H1 (cell line): ENCODE results near the gene RNASEL. TPM values are rescaled to one million over a fixed set of nuclear protein-coding genes. Genes with fewer than 3 reads are reported as not detected.

Experiments
- CTCF ChIA-PET: fragments of 300-600 bp; sonication (Branson Sonifier 250); formaldehyde crosslinking; loops from one replicate; lab custom pipeline; 2021; ENCODE audit not compliant: partially characterized antibody; lab: Charles Lee
- POLR2A ChIA-PET: fragments of 300-600 bp; sonication (Branson Sonifier 250); formaldehyde crosslinking; loops from one replicate; lab custom pipeline; 2021; ENCODE audit warnings: inconsistent platforms; ENCODE audit not compliant: partially characterized antibody; lab: Charles Lee
- DNase-seq, 2 experiments: peaks; one replicate each; pipeline versions ENCODE4 v3.0.0 to v3.0.0-alpha.2; 2010 to 2022; ENCODE audit warnings: low spot score in 2 of 2, low read depth in 1 of 2, mixed read lengths in 1 of 2
- FAIRE-seq: peaks from 2 replicates; lab custom pipeline; 2011; peaks lifted over from hg19 to GRCh38; lab: Jason Lieb, UNC
- H2AFZ ChIP-seq: 2 replicates; pipeline ENCODE4 v1.8.1; 2012; ENCODE audit warnings: low read length, inconsistent platforms
- H2AK5ac ChIP-seq: 2 replicates; pipeline ENCODE4 v1.6.1; 2013; ENCODE audit warnings: low read depth, low read length
- H2BK120ac ChIP-seq: replicated peaks from 2 replicates; pipeline ENCODE3; 2013; ENCODE audit warnings: low read depth, low read length, inconsistent platforms
- H2BK12ac ChIP-seq: 2 replicates; pipeline ENCODE4 v1.6.1; 2013; ENCODE audit warnings: low read depth, low read length
- H2BK15ac ChIP-seq: 2 replicates; pipeline ENCODE4 v1.6.1; 2013; ENCODE audit warnings: low read length
- H2BK20ac ChIP-seq: 2 replicates; pipeline ENCODE4 v1.6.1; 2013; ENCODE audit warnings: low read length
- H2BK5ac ChIP-seq: 2 replicates; pipeline ENCODE4 v1.6.1; 2013; ENCODE audit warnings: low read depth, low read length
- H3K14ac ChIP-seq: 2 replicates; pipeline ENCODE4 v1.6.1; 2013; ENCODE audit warnings: inconsistent platforms; ENCODE audit not compliant: insufficient read length
- H3K18ac ChIP-seq: 2 replicates; pipeline ENCODE4 v1.6.1; 2013; ENCODE audit warnings: low read length; ENCODE audit errors: extremely low read depth
- H3K23ac ChIP-seq: 2 replicates; pipeline ENCODE4 v1.6.1; 2013; ENCODE audit warnings: inconsistent platforms; ENCODE audit not compliant: insufficient read length
- H3K23me2 ChIP-seq: 2 replicates; pipeline ENCODE4 v1.6.1; 2013; ENCODE audit warnings: low read depth, low read length
- H3K27ac ChIP-seq: 2 replicates; pipeline ENCODE4 v1.6.1; 2011; ENCODE audit warnings: low read depth, low read length, inconsistent platforms
- H3K27me3 ChIP-seq, 4 experiments: replicated peaks in 1 of 4; 1 replicate in 1 of 4; 2 replicates in 3 of 4; pipeline versions ENCODE4 v1.6.1 to v1.8.1; 2011 to 2013; ENCODE audit warnings: low read length in 3 of 4, mild to moderate bottlenecking in 3 of 4, inconsistent platforms in 2 of 4, mixed read lengths in 2 of 4, moderate library complexity in 1 of 4; ENCODE audit not compliant: control insufficient read depth in 3 of 4, insufficient read depth in 3 of 4; ENCODE audit errors: extremely low read depth in 1 of 4
- H3K36me3 ChIP-seq, 4 experiments: 2 replicates each; pipeline versions ENCODE4 v1.6.1 to v1.8.1; 2011 to 2013; ENCODE audit warnings: mild to moderate bottlenecking in 4 of 4, low read length in 3 of 4, moderate library complexity in 2 of 4, control low read depth in 1 of 4, inconsistent platforms in 1 of 4; ENCODE audit not compliant: insufficient read depth in 4 of 4, control insufficient read depth in 2 of 4
- H3K4ac ChIP-seq: replicated peaks from 2 replicates; pipeline ENCODE3; 2013; ENCODE audit warnings: low read length, low read depth, mixed read lengths, inconsistent platforms; ENCODE audit not compliant: insufficient read length
- H3K4me1 ChIP-seq, 4 experiments: replicated peaks in 1 of 4; 1 replicate in 1 of 4; 2 replicates in 3 of 4; pipeline versions ENCODE4 v1.6.1 to v1.8.1; 2011 to 2013; ENCODE audit warnings: low read length in 3 of 4, inconsistent platforms in 2 of 4, mixed read lengths in 1 of 4; ENCODE audit not compliant: insufficient read depth in 4 of 4, control insufficient read depth in 3 of 4
- H3K4me2 ChIP-seq, 2 experiments: 2 replicates each; pipeline versions ENCODE4 v1.6.1 to v1.8.1; 2011 to 2013; ENCODE audit warnings: low read depth in 2 of 2, low read length in 2 of 2, control low read depth in 1 of 2, inconsistent platforms in 1 of 2, mild to moderate bottlenecking in 1 of 2; ENCODE audit not compliant: insufficient read depth in 1 of 2
- H3K4me3 ChIP-seq, 4 experiments: fragments of 200-600, 300-600 bp in 1 of 4; sonication (generic), shearing (Covaris generic), sonication (Bioruptor Twin) in 1 of 4; 2 replicates each; pipeline versions ENCODE4 v1.5.1 to v1.8.1; 2011 to 2016; ENCODE audit warnings: low read length in 4 of 4, low read depth in 3 of 4, control low read depth in 2 of 4, inconsistent platforms in 2 of 4, mild to moderate bottlenecking in 2 of 4, mixed read lengths in 1 of 4, moderate library complexity in 1 of 4; ENCODE audit not compliant: insufficient read depth in 2 of 4; ENCODE audit errors: extremely low read depth in 1 of 4
- H3K56ac ChIP-seq: replicated peaks from 2 replicates; pipeline ENCODE3; 2013; ENCODE audit warnings: low read depth, mild to moderate bottlenecking, mixed read lengths, low read length, inconsistent platforms; ENCODE audit not compliant: insufficient read length
- H3K79me1 ChIP-seq: 2 replicates; pipeline ENCODE4 v1.6.1; 2013; ENCODE audit warnings: low read depth, low read length, control low read depth
- H3K79me2 ChIP-seq, 2 experiments: 2 replicates each; pipeline versions ENCODE4 v1.6.1 to v1.8.1; 2012 to 2013; ENCODE audit warnings: low read length in 2 of 2, mild to moderate bottlenecking in 2 of 2, inconsistent platforms in 1 of 2; ENCODE audit not compliant: insufficient read depth in 2 of 2, control insufficient read depth in 1 of 2
- H3K9ac ChIP-seq, 4 experiments: replicated peaks in 1 of 4; 1 replicate in 1 of 4; 2 replicates in 3 of 4; pipeline versions ENCODE4 v1.6.1 to v1.8.1; 2011 to 2013; ENCODE audit warnings: low read depth in 3 of 4, low read length in 3 of 4, control low read depth in 2 of 4, mild to moderate bottlenecking in 2 of 4, moderate library complexity in 2 of 4, inconsistent platforms in 1 of 4; ENCODE audit errors: extremely low read depth in 1 of 4
- H3K9me3 ChIP-seq, 2 experiments: 2 replicates each; pipeline versions ENCODE4 v1.6.1 to v1.8.1; 2012 to 2013; ENCODE audit warnings: mild to moderate bottlenecking in 2 of 2, moderate library complexity in 2 of 2, control low read depth in 1 of 2, inconsistent platforms in 1 of 2, low read depth in 1 of 2, low read length in 1 of 2, mixed read lengths in 1 of 2; ENCODE audit not compliant: insufficient read depth in 2 of 2
- H4K20me1 ChIP-seq, 2 experiments: replicated peaks in 1 of 2; 2 replicates each; pipeline versions ENCODE3 to v1.8.1; 2011 to 2013; ENCODE audit warnings: inconsistent platforms in 2 of 2, low read length in 2 of 2, mild to moderate bottlenecking in 1 of 2; ENCODE audit not compliant: insufficient read depth in 2 of 2, control insufficient read depth in 1 of 2
- H4K5ac ChIP-seq: 2 replicates; pipeline ENCODE4 v1.6.1; 2013; ENCODE audit warnings: low read length, low read depth, mixed read lengths, inconsistent platforms; ENCODE audit not compliant: insufficient read length
- H4K8ac ChIP-seq: 2 replicates; pipeline ENCODE4 v1.8.0; 2013; ENCODE audit warnings: mild to moderate bottlenecking, moderate library complexity, low read length, inconsistent platforms; ENCODE audit not compliant: insufficient read depth; ENCODE audit errors: extremely low read depth
- H4K91ac ChIP-seq: replicated peaks from 2 replicates; pipeline ENCODE3; 2013; ENCODE audit warnings: low read length, mixed read lengths, inconsistent platforms; ENCODE audit not compliant: insufficient read length
- GTF2F1 ChIP-seq: IDR thresholded peaks from 2 replicates; pipeline ENCODE4 v1.6.1; 2012; ENCODE audit warnings: low read depth, low read length, improper control_type of control experiment, borderline replicate concordance
- JUND ChIP-seq: IDR thresholded peaks from 2 replicates; pipeline ENCODE4 v1.6.1; 2011; ENCODE audit warnings: mild to moderate bottlenecking, improper control_type of control experiment, low read length
- RNF2 ChIP-seq: fragments of 200-900, 300-1000 bp; sonication (generic); IDR thresholded peaks from 2 replicates; pipeline ENCODE4 v1.7.1; 2016; ENCODE audit warnings: borderline replicate concordance, low read depth, mild to moderate bottlenecking, antibody characterized with exemption, low read length; ENCODE audit not compliant: poor library complexity, severe bottlenecking; ENCODE audit errors: missing control alignments
- WGBS, 2 experiments: shearing (Covaris generic) in 1 of 2; methylation state at CpG; one replicate each; pipeline versions ENCODE4 v1.1.6 to v1.1.7; 2013 to 2015; ENCODE audit warnings: low lambda C conversion rate in 2 of 2, mixed read lengths in 2 of 2, inconsistent platforms in 1 of 2, low coverage in 1 of 2, missing lambda C conversion rate in 1 of 2; ENCODE audit not compliant: insufficient replicate concordance in 2 of 2, insufficient coverage in 1 of 2, insufficient read length in 1 of 2; ENCODE audit errors: extremely low coverage in 1 of 2, missing lambda C conversion rate in 1 of 2; 5-methylcytosine and 5-hydroxymethylcytosine counted together
- polyA plus RNA-seq, 7 experiments: library from polyadenylated mRNA; depleted of rRNA in 3 of 7; stranded (reverse) in 5 of 7; unstranded in 2 of 7; fragments of >200 nt in 5 of 7; fragments of 200-250 nt in 2 of 7; gene quantifications; 1 replicate in 5 of 7; 2 replicates in 1 of 7; 4 replicates in 1 of 7; pipeline versions ENCODE4 v1.2.1 to v1.2.3, GENCODE V29; 2011 to 2013; ENCODE audit warnings: missing spikeins in 2 of 7, mixed read lengths in 2 of 7
- total RNA-seq: library from RNA; stranded (reverse); fragmentation: NEBNext Ultra II Directional; extraction: Animal tissue kit (Norgen Biotek cat#: 25700); gene quantifications from 2 replicates; pipeline ENCODE4 v1.2.1, GENCODE V29; 2021

Gene RNASEL
- total and polyA plus RNA-seq, 2 of the 8 experiments (the other 6 are each of a cell fraction or from before 2014, with no cell fraction given), result 0.39 to 0.78 TPM

GRCh38 chr1:182625719-182626504, 36.9 kb upstream of the RNASEL start:
- H3K56ac ChIP-seq, result no peak overlapping the region
- H3K79me1 ChIP-seq, result no peaks in the 10 kb centered on the region
- ChIA-PET CTCF (interaction anchor here (1.0 to 1.2 kb wide), 5 partner anchors 9 to 161 kb away, joined by 3 to 6 read pairs (median 4); no protein-coding TSS in a partner anchor), POLR2A (interaction anchor here (1.2 to 15.8 kb wide), 3 partner anchors 11 to 156 kb away, joined by 3 to 107 read pairs (median 5); no protein-coding TSS in a partner anchor)
- no peak overlapping the region for H3K14ac ChIP-seq
- H2BK12ac ChIP-seq, result no peak overlapping the region
- FAIRE-seq (no peak), DNase-seq (no peak)
- H3K23me2 ChIP-seq, result no peaks in the 10 kb centered on the region; the same call in 1 of the 2 replicates
- H4K91ac ChIP-seq, result no peak overlapping the region
- H2AFZ ChIP-seq, result no peak overlapping the region
- H3K18ac ChIP-seq, result no peak overlapping the region
- no peaks in the 10 kb centered on the region for H3K9me3 ChIP-seq
- no peaks in the 10 kb centered on the region for H3K79me2 ChIP-seq
- no peak overlapping the region for H3K27ac ChIP-seq
- no peak overlapping the region for H3K23ac ChIP-seq
- no peaks in the 10 kb centered on the region for H3K27me3 ChIP-seq
- H3K9ac ChIP-seq, result no peak overlapping the region
- no peak overlapping the region for H4K8ac ChIP-seq
- H3K36me3 ChIP-seq, result no peaks in the 10 kb centered on the region
- no peak overlapping the region for H3K4me3 ChIP-seq
- no peak overlapping the region for H2BK5ac ChIP-seq
- peaks cover 5 to 16% (median 9%) of the 10 kb centered on the region in 4 experiments; a peak in 5 of 7 replicates for H3K4me1 ChIP-seq
- H4K20me1 ChIP-seq, result no peaks in the 10 kb centered on the region
- no peak overlapping the region; a peak in 1 of 4 replicates for H3K4me2 ChIP-seq
- no peak overlapping the region for H2AK5ac ChIP-seq
- TF ChIP-seq GTF2F1 (no peak), JUND (0 out of 2 replicates have a peak, but pooled peaks have one; percentile 39), RNF2 (no peak)
- H2BK20ac ChIP-seq, result no peak overlapping the region
- no peak overlapping the region for H2BK120ac ChIP-seq
- no CpG with 5 or more reads among the region's 1 CpG for WGBS, 2 experiments
- H4K5ac ChIP-seq, result no peak overlapping the region
- H2BK15ac ChIP-seq, result no peak overlapping the region
- no peak overlapping the region for H3K4ac ChIP-seq
